Tibial nerve (tissue), 4 donors: ENCODE data around the gene FAT1. TPM values are rescaled to one million over a fixed set of nuclear protein-coding genes. Genes with fewer than 3 reads are reported as not detected.
A peak's percentile ranks its signal among the peaks of the same experiment; 100 is the strongest.

ENCODE experiments used
- DNase-seq, 2 donors: peaks; one replicate each; pipeline ENCODE4 v3.0.0-alpha.2; 2019; ENCODE audit warnings: low spot score in 2 of 2
- H3K27ac ChIP-seq, 4 donors: fragments of 200-600 bp; sonication (generic) in 3 of 4; one replicate each; pipeline ENCODE4 v1.5.1; 2017 to 2019; ENCODE audit warnings: mild to moderate bottlenecking in 1 of 4
- H3K27me3 ChIP-seq, 2 donors: fragments of 200-600 bp; sonication (generic) in 1 of 2; one replicate each; pipeline versions ENCODE4 v1.5.1 to v1.6.0; 2017 to 2019
- H3K36me3 ChIP-seq, 3 donors: fragments of 200-600 bp; sonication (generic); one replicate each; pipeline ENCODE4 v1.5.1; 2018 to 2019
- H3K4me1 ChIP-seq, 4 donors: fragments of 200-600 bp; sonication (generic) in 3 of 4; one replicate each; pipeline ENCODE4 v1.5.1; 2017 to 2019
- H3K4me3 ChIP-seq, 4 donors: fragments of 200-600 bp; sonication (generic) in 3 of 4; one replicate each; pipeline ENCODE4 v1.5.1; 2017 to 2019; ENCODE audit warnings: mild to moderate bottlenecking in 1 of 4, moderate library complexity in 1 of 4
- H3K9me3 ChIP-seq, 4 donors: fragments of 200-600 bp; sonication (generic) in 3 of 4; one replicate each; pipeline ENCODE4 v1.5.1; 2017 to 2019
- EP300 ChIP-seq, 2 donors: sonication (generic); formaldehyde crosslinking; IDR thresholded peaks; one replicate each; pipeline ENCODE4 v1.6.1; 2017; ENCODE audit warnings: antibody characterized with exemption in 2 of 2, mild to moderate bottlenecking in 1 of 2
- POLR2A ChIP-seq, 2 donors: fragments of 450-650 bp; IDR thresholded peaks; one replicate each; pipeline ENCODE4 v1.6.1; 2017; ENCODE audit warnings: antibody characterized with exemption in 2 of 2, mild to moderate bottlenecking in 2 of 2, moderate library complexity in 2 of 2
- WGBS, 2 donors: methylation state at CpG; one replicate each; pipeline ENCODE4 v1.1.5; 2018; 5-methylcytosine and 5-hydroxymethylcytosine counted together
- total RNA-seq, 4 donors: library from RNA; depleted of rRNA; stranded (reverse); fragments of >200 nt; gene quantifications; one replicate each; pipeline ENCODE4 v1.1.0, GENCODE V29; 2016
- TF ChIP-seq, protein P1 (sequence below), 5 experiments: fragments of 200-600 bp in 3 of 5; fragments of 450-650 bp in 2 of 5; sonication (generic) in 3 of 5; IDR thresholded peaks; one replicate each; pipeline ENCODE4 v1.5.1; 2016 to 2019; ENCODE audit warnings: antibody characterized with exemption in 5 of 5, mild to moderate bottlenecking in 3 of 5, moderate library complexity in 2 of 5

The FAT1 gene
- total RNA-seq, 4 donors from 2014 or later, result 85.2 to 119 (median 91.6) TPM

DNA sequence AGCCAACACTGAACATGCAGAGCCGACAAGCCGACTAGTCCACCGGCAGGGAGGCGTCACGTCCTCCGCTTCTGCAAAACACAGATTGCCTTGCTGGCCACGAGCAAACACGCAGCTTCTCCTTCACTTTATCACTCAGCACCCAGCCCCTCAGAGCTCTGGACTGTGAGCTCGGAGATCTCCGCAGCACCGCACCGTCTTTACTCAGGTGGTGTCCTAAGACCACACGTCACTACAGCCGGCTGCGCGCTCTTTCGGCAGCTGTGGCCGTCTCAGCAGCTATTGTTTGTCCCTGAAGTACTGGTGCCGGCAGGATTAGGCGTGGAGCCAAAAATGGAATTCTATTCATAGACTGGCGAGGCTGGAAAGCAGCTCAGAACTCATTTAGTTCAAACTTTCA, 72.0 kb downstream of the FAT1 start:
- H3K9me3 ChIP-seq, result no peaks in the 10 kb centered on the region
- peak overlapping the region in 1 of 4 donors; percentile 37 for H3K4me3 ChIP-seq
- WGBS, 2 donors, result 41% methylated on average over 21 of the region's 21 CpGs
- H3K27me3 ChIP-seq, result no peaks in the 10 kb centered on the region
- peaks cover 0 to 20% (median 0%) of the 10 kb centered on the region in 3 donors for H3K36me3 ChIP-seq
- peak overlapping the region in 2 of 4 donors; percentile 18 to 56 for H3K27ac ChIP-seq
- peak; percentile 40 to 51 for DNase-seq
- TF ChIP-seq EP300 (IDR thresholded peaks at IDR 0.05) (peak in 1 of 2 donors; percentile 40), POLR2A (IDR thresholded peaks at IDR 0.05) (peak in 1 of 2 donors; percentile 19)
- TF ChIP-seq, protein P1, sequence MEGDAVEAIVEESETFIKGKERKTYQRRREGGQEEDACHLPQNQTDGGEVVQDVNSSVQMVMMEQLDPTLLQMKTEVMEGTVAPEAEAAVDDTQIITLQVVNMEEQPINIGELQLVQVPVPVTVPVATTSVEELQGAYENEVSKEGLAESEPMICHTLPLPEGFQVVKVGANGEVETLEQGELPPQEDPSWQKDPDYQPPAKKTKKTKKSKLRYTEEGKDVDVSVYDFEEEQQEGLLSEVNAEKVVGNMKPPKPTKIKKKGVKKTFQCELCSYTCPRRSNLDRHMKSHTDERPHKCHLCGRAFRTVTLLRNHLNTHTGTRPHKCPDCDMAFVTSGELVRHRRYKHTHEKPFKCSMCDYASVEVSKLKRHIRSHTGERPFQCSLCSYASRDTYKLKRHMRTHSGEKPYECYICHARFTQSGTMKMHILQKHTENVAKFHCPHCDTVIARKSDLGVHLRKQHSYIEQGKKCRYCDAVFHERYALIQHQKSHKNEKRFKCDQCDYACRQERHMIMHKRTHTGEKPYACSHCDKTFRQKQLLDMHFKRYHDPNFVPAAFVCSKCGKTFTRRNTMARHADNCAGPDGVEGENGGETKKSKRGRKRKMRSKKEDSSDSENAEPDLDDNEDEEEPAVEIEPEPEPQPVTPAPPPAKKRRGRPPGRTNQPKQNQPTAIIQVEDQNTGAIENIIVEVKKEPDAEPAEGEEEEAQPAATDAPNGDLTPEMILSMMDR (IDR thresholded peaks at IDR 0.05), result no peak
- H3K4me1 ChIP-seq, result peaks cover 0 to 15% (median 3%) of the 10 kb centered on the region in 4 donors

DNA sequence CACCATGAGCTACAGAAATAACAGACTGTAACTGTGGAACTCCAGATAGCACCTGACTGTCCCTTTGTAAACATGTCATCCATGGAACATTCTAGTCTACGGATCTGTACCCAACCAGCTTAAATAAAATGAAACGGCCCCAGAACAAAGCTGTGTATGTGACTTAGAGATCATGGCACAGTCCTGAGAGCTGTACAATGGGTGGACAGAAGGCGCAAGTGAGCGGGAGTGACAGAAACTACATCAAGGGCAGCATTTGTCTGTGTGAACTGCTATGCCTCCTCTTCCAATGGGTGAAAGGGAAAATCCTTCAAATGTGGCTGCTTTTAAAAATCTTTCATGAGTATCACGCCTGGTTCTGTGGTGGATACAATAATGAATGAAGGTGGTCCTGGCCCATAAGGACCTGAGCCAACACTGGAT, 72.5 kb downstream of the FAT1 start:
- no peak for DNase-seq
- Histone ChIP-seq H3K36me3 (peaks cover 0 to 17% (median 0%) of the 10 kb centered on the region in 3 donors), H3K9me3 (no peaks in the 10 kb centered on the region), H3K27me3 (no peaks in the 10 kb centered on the region), H3K4me1 (peaks cover 0 to 15% (median 3%) of the 10 kb centered on the region in 4 donors), H3K4me3 (peak overlapping the region in 1 of 4 donors; percentile 37), H3K27ac (peak overlapping the region in 2 of 4 donors; percentile 18 to 56)
- 78 to 92% methylated on average over 5 of the region's 5 CpGs for WGBS, 2 donors
- no peak for TF ChIP-seq EP300 (IDR thresholded peaks at IDR 0.05)
- no peak for TF ChIP-seq POLR2A (IDR thresholded peaks at IDR 0.05)
- TF ChIP-seq, protein P1 (IDR thresholded peaks at IDR 0.05), result no peak

DNA sequence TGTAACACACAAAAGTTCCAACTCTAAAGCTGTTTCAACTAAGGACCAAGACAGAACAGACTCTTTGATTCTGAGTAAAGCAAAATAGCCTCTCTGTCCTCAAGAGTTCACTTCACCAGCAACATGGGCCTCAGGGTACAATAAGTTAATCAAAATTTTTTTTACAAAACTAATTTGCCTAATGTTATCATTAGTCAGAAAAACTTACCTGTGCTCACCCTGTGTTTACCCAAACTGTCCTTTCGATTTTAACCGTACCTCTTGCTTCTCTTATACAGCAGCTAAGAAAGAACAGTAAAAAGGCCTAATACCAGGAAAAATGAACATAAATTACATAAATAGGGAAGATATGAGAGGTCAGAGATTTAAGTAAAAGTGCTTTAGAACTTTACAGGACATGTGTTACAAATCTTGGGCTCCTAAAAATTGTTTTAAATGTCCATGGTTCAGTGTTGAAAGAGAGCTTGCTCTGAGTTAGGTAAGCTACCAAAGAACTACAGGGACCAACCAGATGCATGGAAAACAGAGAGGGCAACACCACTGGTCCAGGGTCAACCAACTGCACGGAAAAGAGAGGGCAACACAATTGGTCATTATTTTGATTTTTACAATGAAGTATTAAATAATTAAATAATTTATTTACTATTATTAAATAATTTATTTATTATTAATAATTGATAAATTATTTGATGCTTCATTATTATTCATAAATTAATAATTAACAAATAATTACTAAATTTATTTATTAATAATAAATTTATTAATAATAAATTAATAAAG, 73.1 kb downstream of the FAT1 start:
- Histone ChIP-seq H3K9me3 (no peaks in the 10 kb centered on the region), H3K27me3 (no peaks in the 10 kb centered on the region), H3K4me3 (no peak overlapping the region), H3K27ac (no peak overlapping the region), H3K36me3 (peaks cover 0 to 11% (median 0%) of the 10 kb centered on the region in 3 donors), H3K4me1 (peaks cover 0 to 15% (median 3%) of the 10 kb centered on the region in 4 donors)
- TF ChIP-seq EP300 (IDR thresholded peaks at IDR 0.05) (no peak), POLR2A (IDR thresholded peaks at IDR 0.05) (no peak)
- TF ChIP-seq, protein P1 (IDR thresholded peaks at IDR 0.05), result no peak
- DNase-seq, result no peak
- WGBS, 2 donors, result 78 to 79% methylated on average over 3 of the region's 3 CpGs

DNA sequence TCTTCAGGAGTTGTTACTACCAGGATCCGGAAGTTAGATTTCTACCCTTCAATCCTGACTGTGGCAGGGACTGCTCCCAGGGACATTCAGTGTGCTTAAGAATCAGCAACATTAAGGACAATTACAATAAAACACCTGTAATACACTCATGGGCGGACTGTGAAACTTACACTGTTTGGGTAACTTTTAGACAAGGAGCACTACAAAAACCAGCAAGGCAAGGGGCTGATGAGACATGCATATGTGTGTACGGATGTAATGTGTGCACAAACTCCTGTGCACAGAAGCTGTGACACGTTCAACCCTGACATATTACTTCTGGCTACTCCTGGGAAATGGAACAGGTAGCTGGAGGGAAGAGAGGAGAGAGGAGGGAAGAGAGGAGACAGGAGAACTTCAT, 75.8 kb downstream of the FAT1 start:
- TF ChIP-seq, protein P1 (IDR thresholded peaks at IDR 0.05), result no peak
- TF ChIP-seq POLR2A (IDR thresholded peaks at IDR 0.05) (no peak), EP300 (IDR thresholded peaks at IDR 0.05) (no peak)
- no peaks in the 10 kb centered on the region for H3K9me3 ChIP-seq
- no peak for DNase-seq
- no peaks in the 10 kb centered on the region for H3K27me3 ChIP-seq
- H3K36me3 ChIP-seq, result peaks cover 0 to 9% (median 0%) of the 10 kb centered on the region in 3 donors
- no peak overlapping the region for H3K27ac ChIP-seq
- 89 to 92% methylated on average over 4 of the region's 4 CpGs for WGBS, 2 donors
- H3K4me3 ChIP-seq, result no peak overlapping the region
- H3K4me1 ChIP-seq, result peaks cover 0 to 27% (median 6%) of the 10 kb centered on the region in 4 donors

DNA sequence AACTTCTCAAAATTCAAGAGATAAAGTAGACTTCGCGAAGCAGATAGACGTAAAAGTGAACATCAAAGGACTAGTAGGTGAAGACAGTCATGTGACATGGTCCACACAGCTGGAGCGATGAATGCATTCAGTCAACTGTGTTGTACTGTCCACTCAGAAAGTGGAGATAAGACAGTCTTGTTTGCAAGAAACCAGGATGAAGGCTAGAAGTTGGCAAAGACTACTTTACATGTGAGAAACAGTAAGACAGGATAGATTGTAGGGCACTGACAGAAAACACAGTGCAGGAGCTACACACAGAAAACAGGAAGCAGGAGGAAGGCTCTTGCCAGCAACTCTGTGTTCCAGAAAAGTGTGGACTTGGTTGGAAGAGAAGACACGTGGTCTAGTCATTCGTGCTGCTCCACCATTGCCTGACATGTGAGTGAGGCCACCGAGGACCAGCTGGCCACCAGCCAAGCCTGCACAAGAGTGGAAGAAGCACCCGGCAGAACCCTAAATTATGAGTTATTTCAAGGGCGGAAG, 78.9 kb downstream of the FAT1 start:
- peaks cover 0 to 16% (median 0%) of the 10 kb centered on the region in 3 donors for H3K36me3 ChIP-seq
- H3K9me3 ChIP-seq, result no peaks in the 10 kb centered on the region
- H3K27me3 ChIP-seq, result no peaks in the 10 kb centered on the region
- TF ChIP-seq EP300 (IDR thresholded peaks at IDR 0.05), result no peak
- no peak for TF ChIP-seq POLR2A (IDR thresholded peaks at IDR 0.05)
- TF ChIP-seq, protein P1 (IDR thresholded peaks at IDR 0.05), result no peak
- no peak for DNase-seq
- peaks cover 0 to 13% (median 3%) of the 10 kb centered on the region in 4 donors for H3K4me1 ChIP-seq
- WGBS, 2 donors, result 71 to 76% methylated on average over 9 of the region's 9 CpGs
- no peak overlapping the region for H3K27ac ChIP-seq
- no peak overlapping the region for H3K4me3 ChIP-seq
